ENCODE results near the gene DHX35. TPM values are rescaled to one million over a fixed set of nuclear protein-coding genes. Genes with fewer than 3 reads are reported as not detected.

Gene DHX35
- total and polyA plus RNA-seq, 12 donors, result 3.2 to 12.7 (median 7.9) TPM

- no peaks in the 10 kb centered on the region for H3K4me1 ChIP-seq (replicated peaks in 1 of 2)
- H3K27ac ChIP-seq, result no peak overlapping the region
- no peak overlapping the region for H3K4me3 ChIP-seq
- H3K36me3 ChIP-seq (replicated peaks in 1 of 2), result peaks cover 0 to 57% of the 10 kb centered on the region in 2 donors
- TF ChIP-seq POLR2A (IDR thresholded peaks at IDR 0.05), result no peak
- no peak for TF ChIP-seq CTCF (IDR thresholded peaks at IDR 0.05)
- no peaks in the 10 kb centered on the region for H3K27me3 ChIP-seq
- no peak for DNase-seq
- intact Hi-C loops (cut with DNase I), result no loop called here
- H3K9me3 ChIP-seq (replicated peaks in 1 of 3), result no peaks in the 10 kb centered on the region
- 88 to 96% (median 95%) methylated on average over 5 of the region's 5 CpGs for WGBS, 4 donors
Observed at GRCh38 chr20:39021748-39022147, 59.6 kb downstream of the DHX35 start.

- WGBS, 4 donors, result 89 to 95% (median 92%) methylated on average over 9 of the region's 9 CpGs
- intact Hi-C loops (cut with DNase I), result no loop called here
- no peak overlapping the region for H3K4me3 ChIP-seq
- TF ChIP-seq CTCF (IDR thresholded peaks at IDR 0.05), result no peak
- no peak for TF ChIP-seq POLR2A (IDR thresholded peaks at IDR 0.05)
- H3K4me1 ChIP-seq (replicated peaks in 1 of 2), result no peaks in the 10 kb centered on the region
- DNase-seq, result no peak
- no peak overlapping the region for H3K27ac ChIP-seq
- peaks cover 0 to 46% of the 10 kb centered on the region in 2 donors for H3K36me3 ChIP-seq (replicated peaks in 1 of 2)
- no peaks in the 10 kb centered on the region for H3K9me3 ChIP-seq (replicated peaks in 1 of 3)
- H3K27me3 ChIP-seq, result no peaks in the 10 kb centered on the region
Observed at GRCh38 chr20:39025883-39026282, 63.7 kb downstream of the DHX35 start.

- Histone ChIP-seq H3K4me3 (no peak overlapping the region), H3K9me3 (replicated peaks in 1 of 3) (no peaks in the 10 kb centered on the region), H3K27me3 (no peaks in the 10 kb centered on the region), H3K4me1 (replicated peaks in 1 of 2) (no peaks in the 10 kb centered on the region), H3K36me3 (replicated peaks in 1 of 2) (peaks cover 0 to 25% of the 10 kb centered on the region in 2 donors), H3K27ac (no peak overlapping the region)
- no peak for TF ChIP-seq POLR2A (IDR thresholded peaks at IDR 0.05)
- no peak for TF ChIP-seq CTCF (IDR thresholded peaks at IDR 0.05)
- intact Hi-C loops (cut with DNase I), result no loop called here
- DNase-seq, result no peak
- 73 to 79% (median 78%) methylated on average over 5 of the region's 5 CpGs for WGBS, 4 donors
Observed at GRCh38 chr20:39029364-39029763, 67.2 kb downstream of the DHX35 start.

- no peak for TF ChIP-seq CTCF (IDR thresholded peaks at IDR 0.05)
- TF ChIP-seq POLR2A (IDR thresholded peaks at IDR 0.05), result no peak
- Histone ChIP-seq H3K27ac (no peak overlapping the region), H3K9me3 (replicated peaks in 1 of 3) (no peaks in the 10 kb centered on the region), H3K36me3 (replicated peaks in 1 of 2) (peaks cover 0 to 31% of the 10 kb centered on the region in 2 donors), H3K27me3 (no peaks in the 10 kb centered on the region), H3K4me1 (replicated peaks in 1 of 2) (no peaks in the 10 kb centered on the region), H3K4me3 (no peak overlapping the region)
- DNase-seq, result no peak
- 93 to 95% (median 94%) methylated on average over 3 of the region's 3 CpGs for WGBS, 4 donors
- intact Hi-C loops (cut with DNase I), result no loop called here
Observed at GRCh38 chr20:39032997-39033396, 70.9 kb downstream of the DHX35 start.
